ENCODE data around the gene DCBLD1. TPM values are rescaled to one million over a fixed set of nuclear protein-coding genes. Genes with fewer than 3 reads are reported as not detected.

DCBLD1 gene
- total RNA-seq, 1 experiment from 2014 or later: 1.5 TPM

DNA sequence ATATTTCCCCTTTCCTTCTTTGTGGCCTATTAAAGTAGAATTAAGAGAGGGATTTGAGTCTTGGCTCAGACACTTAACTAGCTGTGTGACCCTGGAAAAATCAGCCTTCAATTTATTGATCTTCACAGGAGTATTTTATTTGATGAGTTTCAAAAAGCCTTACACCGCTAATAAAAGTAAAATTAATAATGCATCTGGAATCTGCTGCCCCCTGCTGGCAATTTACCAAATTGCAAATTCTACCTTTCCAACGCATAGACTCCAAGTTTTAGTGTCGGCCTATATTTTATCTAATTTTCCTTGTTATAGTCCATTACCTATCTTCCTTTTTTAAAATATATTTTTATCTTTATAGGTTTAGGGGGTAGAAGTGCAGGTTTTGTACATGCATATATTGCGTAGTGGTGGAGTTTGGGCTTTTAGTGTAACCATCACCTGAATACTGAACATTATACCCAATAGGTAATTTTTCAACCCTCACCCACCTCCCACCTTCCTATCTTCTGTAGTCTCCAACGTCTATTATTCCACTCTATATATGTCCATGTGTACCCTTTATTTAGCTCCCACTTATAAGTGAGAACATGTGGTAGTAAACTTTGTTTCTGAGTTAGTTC is 73.5 kb downstream of the DCBLD1 start:
- no peaks in the 10 kb centered on the region for H3K27me3 ChIP-seq (replicated peaks; ENCODE audit: insufficient read depth, low read depth, low read length, poor library complexity)
- H3K4me1 ChIP-seq (ENCODE audit: insufficient read depth, low read length, poor library complexity, severe bottlenecking): no peaks in the 10 kb centered on the region
- no peaks in the 10 kb centered on the region for H3K36me3 ChIP-seq (ENCODE audit: insufficient read depth, low read length, poor library complexity, severe bottlenecking)
- ChIA-PET POLR2A (ENCODE audit: low non-redundant PET) (no interaction called here), CTCF (no interaction called here)
- no peak for TF ChIP-seq EZH2 (IDR thresholded peaks at IDR 0.05; ENCODE audit: borderline replicate concordance, low read depth, low read length, poor library complexity, severe bottlenecking)
- TF ChIP-seq, protein P1, sequence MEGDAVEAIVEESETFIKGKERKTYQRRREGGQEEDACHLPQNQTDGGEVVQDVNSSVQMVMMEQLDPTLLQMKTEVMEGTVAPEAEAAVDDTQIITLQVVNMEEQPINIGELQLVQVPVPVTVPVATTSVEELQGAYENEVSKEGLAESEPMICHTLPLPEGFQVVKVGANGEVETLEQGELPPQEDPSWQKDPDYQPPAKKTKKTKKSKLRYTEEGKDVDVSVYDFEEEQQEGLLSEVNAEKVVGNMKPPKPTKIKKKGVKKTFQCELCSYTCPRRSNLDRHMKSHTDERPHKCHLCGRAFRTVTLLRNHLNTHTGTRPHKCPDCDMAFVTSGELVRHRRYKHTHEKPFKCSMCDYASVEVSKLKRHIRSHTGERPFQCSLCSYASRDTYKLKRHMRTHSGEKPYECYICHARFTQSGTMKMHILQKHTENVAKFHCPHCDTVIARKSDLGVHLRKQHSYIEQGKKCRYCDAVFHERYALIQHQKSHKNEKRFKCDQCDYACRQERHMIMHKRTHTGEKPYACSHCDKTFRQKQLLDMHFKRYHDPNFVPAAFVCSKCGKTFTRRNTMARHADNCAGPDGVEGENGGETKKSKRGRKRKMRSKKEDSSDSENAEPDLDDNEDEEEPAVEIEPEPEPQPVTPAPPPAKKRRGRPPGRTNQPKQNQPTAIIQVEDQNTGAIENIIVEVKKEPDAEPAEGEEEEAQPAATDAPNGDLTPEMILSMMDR (conservative IDR thresholded peaks at IDR 0.05; ENCODE audit: low read depth, low read length): peak; percentile 85
- BruUV-seq (replicated peaks): no TSS peak
- no peak overlapping the region for H3K27ac ChIP-seq (ENCODE audit: low read depth, low read length, poor library complexity, severe bottlenecking)
- intact Hi-C loops (cut with micrococcal nuclease; ENCODE audit: unreplicated experiment): loop anchor here (1.0 to 2.0 kb wide), 2 partner anchors 106 to 209 kb away; no protein-coding TSS in a partner anchor
- no peaks in the 10 kb centered on the region for H3K9me3 ChIP-seq (ENCODE audit: low read depth, low read length, poor library complexity, severe bottlenecking)
- peak; percentile 45 for DNase-seq (ENCODE audit: low spot score)
- no peak overlapping the region for H3K4me3 ChIP-seq (ENCODE audit: low read depth, low read length, poor library complexity, severe bottlenecking)

DNA sequence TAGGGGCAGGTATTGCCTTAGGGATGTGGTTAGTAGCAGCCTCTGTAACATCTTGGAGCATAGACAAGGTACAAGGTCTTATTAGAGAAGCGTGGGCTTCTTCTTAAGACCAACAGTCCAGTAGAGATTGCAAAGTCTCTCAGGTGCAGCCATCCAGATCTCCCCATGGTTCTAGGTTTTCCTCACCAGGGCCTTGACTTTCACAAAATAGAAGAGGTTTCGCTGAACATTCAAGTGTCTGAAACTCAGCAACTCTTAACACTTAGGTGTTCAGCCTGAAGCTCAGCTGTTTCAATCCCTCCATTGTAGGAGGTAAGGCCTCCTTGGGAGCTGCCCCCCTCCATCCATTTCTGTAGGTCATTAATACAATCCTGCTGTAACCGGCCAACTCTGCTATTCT is 75.5 kb downstream of the DCBLD1 start:
- CTCF ChIA-PET: no interaction called here
- Histone ChIP-seq H3K27ac (ENCODE audit: low read depth, low read length, poor library complexity, severe bottlenecking) (no peak overlapping the region), H3K4me1 (ENCODE audit: insufficient read depth, low read length, poor library complexity, severe bottlenecking) (peaks cover 4% of the 10 kb centered on the region), H3K27me3 (replicated peaks; ENCODE audit: insufficient read depth, low read depth, low read length, poor library complexity) (no peaks in the 10 kb centered on the region), H3K36me3 (ENCODE audit: insufficient read depth, low read length, poor library complexity, severe bottlenecking) (peaks cover 3% of the 10 kb centered on the region), H3K4me3 (ENCODE audit: low read depth, low read length, poor library complexity, severe bottlenecking) (no peak overlapping the region), H3K9me3 (ENCODE audit: low read depth, low read length, poor library complexity, severe bottlenecking) (no peaks in the 10 kb centered on the region)
- no TSS peak for BruUV-seq (replicated peaks)
- intact Hi-C loops (cut with micrococcal nuclease; ENCODE audit: unreplicated experiment): loop anchor here (2.0 kb wide), 1 partner anchor 211 kb away; no protein-coding TSS in a partner anchor
- no peak for DNase-seq (ENCODE audit: low spot score)
- POLR2A ChIA-PET (ENCODE audit: low non-redundant PET): no interaction called here
- TF ChIP-seq EZH2 (IDR thresholded peaks at IDR 0.05; ENCODE audit: borderline replicate concordance, low read depth, low read length, poor library complexity, severe bottlenecking): no peak
- TF ChIP-seq, protein P1 (conservative IDR thresholded peaks at IDR 0.05; ENCODE audit: low read depth, low read length): no peak

DNA sequence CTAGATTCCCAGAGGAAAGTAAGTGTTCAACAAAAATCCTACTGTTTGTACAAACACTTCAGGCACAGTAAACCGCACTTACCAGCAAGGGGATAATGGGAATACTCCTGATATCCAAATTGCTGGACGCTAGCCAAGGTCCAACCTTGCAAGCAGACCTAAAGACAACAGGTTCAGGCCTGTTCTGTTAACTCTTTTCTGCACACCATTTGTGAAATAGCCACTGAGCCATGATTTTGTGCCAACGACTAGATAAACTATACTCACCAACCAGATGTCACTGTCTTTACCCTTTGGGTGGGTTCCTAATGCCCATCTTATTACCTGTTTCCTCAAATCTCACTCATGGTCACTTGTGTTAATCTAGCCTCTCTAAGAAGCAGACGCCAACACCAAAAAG is 76.3 kb downstream of the DCBLD1 start:
- H3K4me3 ChIP-seq (ENCODE audit: low read depth, low read length, poor library complexity, severe bottlenecking): no peak overlapping the region
- peaks cover 4% of the 10 kb centered on the region for H3K4me1 ChIP-seq (ENCODE audit: insufficient read depth, low read length, poor library complexity, severe bottlenecking)
- H3K9me3 ChIP-seq (ENCODE audit: low read depth, low read length, poor library complexity, severe bottlenecking): no peaks in the 10 kb centered on the region
- no peaks in the 10 kb centered on the region for H3K27me3 ChIP-seq (replicated peaks; ENCODE audit: insufficient read depth, low read depth, low read length, poor library complexity)
- BruUV-seq (replicated peaks): no TSS peak
- H3K36me3 ChIP-seq (ENCODE audit: insufficient read depth, low read length, poor library complexity, severe bottlenecking): peaks cover 3% of the 10 kb centered on the region
- POLR2A ChIA-PET (ENCODE audit: low non-redundant PET): interaction anchor here (0.7 kb wide), 1 partner anchor 217 kb away, joined by 3 read pairs; no protein-coding TSS in a partner anchor
- H3K27ac ChIP-seq (ENCODE audit: low read depth, low read length, poor library complexity, severe bottlenecking): no peak overlapping the region
- TF ChIP-seq, protein P1 (conservative IDR thresholded peaks at IDR 0.05; ENCODE audit: low read depth, low read length): no peak
- no peak for TF ChIP-seq EZH2 (IDR thresholded peaks at IDR 0.05; ENCODE audit: borderline replicate concordance, low read depth, low read length, poor library complexity, severe bottlenecking)
- no peak for DNase-seq (ENCODE audit: low spot score)
- intact Hi-C loops (cut with micrococcal nuclease; ENCODE audit: unreplicated experiment): no loop called here
- CTCF ChIA-PET: no interaction called here

Measured in A673 (cell line).